Right kidney (tissue), 1 donor: Measurements from ENCODE around the gene TAC3.
"Not testable (repeated sequence)": the region's sequence is repeated elsewhere in the genome, so short reads cannot be mapped to it uniquely, and the experiment has no call there.

ENCODE experiments used
- DNase-seq: peaks from one replicate; pipeline ENCODE4 v3.0.0-alpha.2; 2016

TAC3 gene

GRCh38 chr12:57003395-57003794, 12.9 kb downstream of the TAC3 start:
- no peak for DNase-seq

- DNase-seq, result peak; percentile 35
Observed at GRCh38 chr12:57001448-57001906, 14.9 kb downstream of the TAC3 start.

- DNase-seq, result no peak
Observed at GRCh38 chr12:57000393-57000792, 15.9 kb downstream of the TAC3 start.

GRCh38 chr12:56999456-56999855, 16.9 kb downstream of the TAC3 start:
- DNase-seq, result no peak

GRCh38 chr12:56998981-56999380, 17.3 kb downstream of the TAC3 start:
- DNase-seq, result no peak

- DNase-seq, result no peak
Observed at GRCh38 chr12:56998316-56998715, 18.0 kb downstream of the TAC3 start.

- no peak for DNase-seq
Observed at GRCh38 chr12:56996793-56997545, 19.4 kb downstream of the TAC3 start.

GRCh38 chr12:56995930-56996496, 20.3 kb downstream of the TAC3 start:
- DNase-seq, result no peak

- DNase-seq, result no peak
Observed at GRCh38 chr12:56995201-56995929, 21.0 kb downstream of the TAC3 start.

GRCh38 chr12:56994231-56994746, 22.0 kb downstream of the TAC3 start:
- DNase-seq, result no peak

- no peak for DNase-seq
Observed at GRCh38 chr12:56993346-56993745, 23.0 kb downstream of the TAC3 start.

- DNase-seq, result no peak
Observed at GRCh38 chr12:56991319-56992246, 24.7 kb downstream of the TAC3 start.

- DNase-seq, result no peak
Observed at GRCh38 chr12:56990648-56991318, 25.5 kb downstream of the TAC3 start.

GRCh38 chr12:56989861-56990610, 26.3 kb downstream of the TAC3 start:
- no peak for DNase-seq

- no peak for DNase-seq
Observed at GRCh38 chr12:56988207-56988739, 28.1 kb downstream of the TAC3 start.

- DNase-seq, result peak; percentile 61
Observed at GRCh38 chr12:56987551-56988053, 28.7 kb downstream of the TAC3 start.

- DNase-seq, result no peak
Observed at GRCh38 chr12:56987011-56987410, 29.3 kb downstream of the TAC3 start.

- not testable (repeated sequence) for DNase-seq
Observed at GRCh38 chr12:56985714-56986113, 30.6 kb downstream of the TAC3 start.

- DNase-seq, result no peak
Observed at GRCh38 chr12:56983386-56983785, 32.9 kb downstream of the TAC3 start.

- DNase-seq, result not testable (repeated sequence)
Observed at GRCh38 chr12:56982578-56983236, 33.6 kb downstream of the TAC3 start.
